Measurements from ENCODE around the gene AQP10.
A peak's percentile ranks its signal among the peaks of the same experiment; 100 is the strongest.
"Not testable (repeated sequence)": the region's sequence is repeated elsewhere in the genome, so short reads cannot be mapped to it uniquely, and the experiment has no call there.

Gene AQP10

GRCh38 chr1:154342132-154342531, 21.2 kb downstream of the AQP10 start:
- no peak for FAIRE-seq
- DNase-seq (ENCODE audit: insufficient read length, low spot score): no peak

- FAIRE-seq (no peak), DNase-seq (ENCODE audit: insufficient read length, low spot score) (no peak)
Observed at GRCh38 chr1:154342836-154343472, 22.1 kb downstream of the AQP10 start.

- no peak for FAIRE-seq
- DNase-seq (ENCODE audit: insufficient read length, low spot score): no peak
Observed at GRCh38 chr1:154344977-154345837, 24.3 kb downstream of the AQP10 start.

DNA sequence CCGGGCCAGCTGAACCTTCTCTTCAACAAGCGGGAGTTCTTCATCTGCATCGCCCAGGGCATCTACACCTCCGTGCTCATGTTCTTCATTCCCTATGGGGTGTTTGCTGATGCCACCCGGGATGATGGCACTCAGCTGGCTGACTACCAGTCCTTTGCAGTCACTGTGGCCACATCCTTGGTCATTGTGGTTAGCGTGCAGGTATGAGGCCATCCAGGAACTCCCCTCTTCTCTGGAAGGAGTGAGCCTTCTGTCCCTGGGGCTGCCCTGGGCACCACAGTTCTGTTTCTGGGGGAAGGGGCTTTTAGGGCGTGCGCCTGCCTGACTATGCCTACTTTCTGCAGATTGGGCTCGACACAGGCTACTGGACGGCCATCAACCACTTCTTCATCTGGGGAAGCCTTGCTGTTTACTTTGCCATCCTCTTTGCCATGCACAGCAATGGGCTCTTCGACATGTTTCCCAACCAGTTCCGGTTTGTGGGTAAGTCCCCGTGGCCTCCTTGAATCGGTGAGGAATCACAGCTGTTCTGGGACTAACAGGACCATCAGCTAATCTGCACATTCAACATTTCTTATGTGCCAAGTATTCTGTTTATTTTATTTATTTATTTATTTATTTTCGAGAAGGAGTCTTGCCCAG, 25.5 kb downstream of the AQP10 start:
- no peak for DNase-seq (ENCODE audit: insufficient read length, low spot score)
- FAIRE-seq: no peak

GRCh38 chr1:154347961-154348360, 27.1 kb downstream of the AQP10 start:
- FAIRE-seq (no peak), DNase-seq (ENCODE audit: insufficient read length, low spot score) (no peak)

DNA sequence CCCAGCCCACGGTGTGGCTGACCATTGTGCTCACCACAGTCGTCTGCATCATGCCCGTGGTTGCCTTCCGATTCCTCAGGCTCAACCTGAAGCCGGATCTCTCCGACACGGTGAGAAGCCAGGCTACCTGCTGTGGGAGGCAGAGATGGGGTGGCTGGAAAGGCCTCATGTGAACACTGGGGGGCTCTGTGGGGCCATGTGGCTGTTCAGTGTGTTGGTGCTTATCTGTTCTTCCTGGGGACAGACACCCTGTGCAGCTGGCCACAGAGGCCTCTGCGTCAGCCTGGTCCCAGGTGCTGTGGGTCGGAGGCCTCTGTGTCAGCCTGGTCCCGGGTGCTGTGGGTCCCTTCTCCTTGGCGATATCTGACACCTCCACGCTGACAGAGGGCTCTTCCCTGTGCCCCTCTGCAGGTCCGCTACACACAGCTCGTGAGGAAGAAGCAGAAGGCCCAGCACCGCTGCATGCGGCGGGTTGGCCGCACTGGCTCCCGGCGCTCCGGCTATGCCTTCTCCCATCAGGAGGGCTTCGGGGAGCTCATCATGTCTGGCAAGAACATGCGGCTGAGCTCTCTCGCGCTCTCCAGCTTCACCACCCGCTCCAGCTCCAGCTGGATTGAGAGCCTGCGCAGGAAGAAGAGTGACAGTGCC, 27.7 kb downstream of the AQP10 start:
- FAIRE-seq (no peak), DNase-seq (ENCODE audit: insufficient read length, low spot score) (no peak)

DNA sequence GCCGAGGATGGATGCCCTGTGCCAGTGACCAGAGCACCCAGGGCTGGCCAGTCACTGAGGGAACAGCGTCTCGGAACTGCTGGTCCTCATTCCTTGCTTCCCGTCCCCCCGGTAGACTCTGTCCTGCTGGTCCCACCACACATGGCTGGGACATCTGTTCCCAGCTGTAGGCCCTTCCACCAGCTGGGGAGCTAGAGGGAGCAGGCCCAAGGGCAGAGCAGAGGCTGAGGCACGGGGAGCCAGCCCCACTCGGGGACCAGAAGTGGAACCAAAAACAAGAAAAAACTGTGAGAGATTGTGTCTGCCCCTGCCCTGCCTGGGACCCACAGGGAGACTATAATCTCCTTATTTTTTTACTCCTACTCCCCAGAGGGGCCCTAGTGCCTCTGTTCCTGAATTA, 28.2 kb downstream of the AQP10 start:
- no peak for FAIRE-seq
- no peak for DNase-seq (ENCODE audit: insufficient read length, low spot score)

DNA sequence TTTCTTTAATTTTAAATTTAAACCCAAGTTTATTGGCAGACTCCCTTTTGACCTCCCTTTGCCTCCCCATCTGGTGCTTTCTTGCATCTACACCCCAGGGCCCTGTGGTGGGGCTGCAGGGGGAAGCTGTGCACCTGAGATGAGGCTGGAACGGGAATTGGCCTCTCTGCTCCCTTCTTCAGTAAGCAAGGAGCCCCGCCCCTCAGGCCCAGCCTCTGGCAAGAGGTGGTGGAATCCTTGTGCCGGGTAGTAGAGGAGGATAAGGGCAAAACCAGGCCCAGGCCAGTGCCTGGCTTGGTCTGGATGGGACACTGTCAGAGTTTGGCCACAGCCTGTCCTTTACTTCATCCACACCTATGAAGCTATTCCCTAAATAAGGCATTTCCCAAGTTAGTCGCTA, 29.5 kb downstream of the AQP10 start:
- DNase-seq (ENCODE audit: insufficient read length, low spot score): no peak
- no peak for FAIRE-seq

- DNase-seq (ENCODE audit: insufficient read length, low spot score) (no peak), FAIRE-seq (no peak)
Observed at GRCh38 chr1:154351363-154352068, 30.6 kb downstream of the AQP10 start.

DNA sequence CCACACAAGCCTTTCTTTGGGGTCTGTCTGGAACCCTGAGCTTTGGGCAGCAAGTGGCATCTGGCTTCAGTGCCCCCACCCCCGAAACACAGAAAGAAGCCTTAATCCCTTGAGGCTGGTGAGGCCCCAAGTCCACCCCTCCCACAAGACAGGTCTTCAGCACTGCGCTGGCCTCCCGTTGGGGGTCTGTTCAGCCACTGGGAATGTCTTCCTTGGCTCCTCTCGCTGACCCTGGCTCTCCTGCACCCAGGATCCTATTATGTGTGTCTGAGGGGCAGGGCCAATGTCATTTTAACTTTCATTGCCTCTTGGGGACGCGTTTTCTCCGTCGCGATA, 31.3 kb downstream of the AQP10 start:
- no peak for FAIRE-seq

DNA sequence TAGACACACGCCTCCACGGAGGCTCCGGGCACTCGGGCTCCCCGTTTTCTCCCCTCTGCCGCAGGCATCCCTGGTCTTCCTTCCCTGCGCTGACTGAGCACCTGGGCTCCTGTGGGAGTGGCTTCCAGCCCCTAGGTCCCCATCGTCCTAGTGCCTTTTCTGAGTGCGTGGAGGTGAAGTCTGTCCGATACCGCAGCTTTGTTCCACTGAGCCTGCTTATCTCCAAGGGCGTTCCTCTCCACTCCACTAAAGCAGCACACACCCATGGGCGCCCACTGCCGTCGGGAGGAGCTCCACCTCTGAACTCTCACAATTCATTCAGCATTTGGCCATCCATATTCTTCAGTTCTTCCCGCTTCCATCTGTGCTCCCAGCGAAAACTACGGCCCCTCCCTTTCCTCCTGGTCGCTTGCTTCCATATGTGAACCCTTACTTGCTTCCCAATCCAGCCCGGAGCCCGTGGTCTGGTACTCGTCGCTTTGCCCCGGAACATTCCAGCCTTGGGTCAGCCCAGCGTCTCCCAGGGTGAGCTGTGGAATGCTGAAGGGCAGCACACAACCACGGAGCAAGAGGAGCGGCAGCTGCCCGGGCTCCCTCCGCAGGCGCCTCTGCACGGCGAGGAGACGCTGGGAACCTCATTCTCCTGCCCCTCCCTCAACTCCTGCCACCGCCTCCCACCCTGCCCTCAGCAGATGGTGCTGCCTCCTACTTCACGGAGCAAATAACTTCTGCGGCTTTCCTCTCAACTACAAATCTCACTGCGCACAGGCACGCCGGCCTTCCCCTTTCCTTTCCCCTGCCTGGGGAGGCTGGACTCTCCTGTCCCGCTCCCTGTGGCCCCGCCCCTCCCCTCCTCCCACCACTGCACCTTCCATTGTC, 31.9 kb downstream of the AQP10 start:
- peak; percentile 44 for FAIRE-seq
- DNase-seq (ENCODE audit: insufficient read length, low spot score): no peak

More for the DNA sequence above, 31.3 kb downstream of the AQP10 start:
- DNase-seq (ENCODE audit: insufficient read length, low spot score): no peak

DNA sequence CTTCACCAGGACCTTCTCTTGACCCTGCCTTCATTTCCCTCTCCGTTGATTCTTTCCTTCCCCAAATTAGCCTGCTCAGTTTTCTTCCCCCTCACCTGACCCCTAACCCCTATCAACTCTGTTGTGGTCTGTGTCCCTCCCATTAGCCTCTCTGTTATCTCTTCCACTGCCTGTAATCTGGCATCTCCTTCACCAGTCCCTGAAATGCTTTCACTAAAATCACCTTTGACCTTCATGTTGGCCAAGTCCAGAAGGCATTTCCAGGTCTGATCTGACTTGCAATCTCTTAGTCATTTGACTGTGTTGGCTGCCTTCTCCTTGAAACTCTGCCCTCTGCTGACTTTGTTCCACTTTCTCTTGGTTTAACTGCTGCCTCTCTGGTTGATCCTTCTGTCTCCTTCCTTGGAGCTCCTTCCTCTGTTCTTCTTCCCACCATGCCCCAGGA, 32.6 kb downstream of the AQP10 start:
- peak; percentile 56 for FAIRE-seq
- DNase-seq (ENCODE audit: insufficient read length, low spot score): peak; percentile 47

DNA sequence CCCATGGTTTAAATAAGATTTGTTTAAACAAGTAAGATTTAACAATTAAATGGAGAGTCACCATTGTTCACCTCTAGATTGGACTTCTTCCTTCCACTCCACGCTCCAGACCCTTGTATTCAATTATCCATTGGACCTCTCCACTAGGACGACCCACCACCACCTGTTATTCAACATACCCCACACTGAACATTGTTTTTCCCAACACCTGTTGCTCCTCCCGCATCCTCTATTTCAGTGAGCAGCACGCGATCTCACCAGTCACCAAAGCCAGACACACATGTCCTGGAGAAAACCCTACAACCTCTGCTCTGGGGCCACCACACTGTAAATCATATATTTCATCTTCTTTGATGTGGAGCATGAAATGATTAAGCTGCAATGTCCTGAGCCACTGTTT, 33.1 kb downstream of the AQP10 start:
- no peak for FAIRE-seq
- DNase-seq (ENCODE audit: insufficient read length, low spot score): no peak

DNA sequence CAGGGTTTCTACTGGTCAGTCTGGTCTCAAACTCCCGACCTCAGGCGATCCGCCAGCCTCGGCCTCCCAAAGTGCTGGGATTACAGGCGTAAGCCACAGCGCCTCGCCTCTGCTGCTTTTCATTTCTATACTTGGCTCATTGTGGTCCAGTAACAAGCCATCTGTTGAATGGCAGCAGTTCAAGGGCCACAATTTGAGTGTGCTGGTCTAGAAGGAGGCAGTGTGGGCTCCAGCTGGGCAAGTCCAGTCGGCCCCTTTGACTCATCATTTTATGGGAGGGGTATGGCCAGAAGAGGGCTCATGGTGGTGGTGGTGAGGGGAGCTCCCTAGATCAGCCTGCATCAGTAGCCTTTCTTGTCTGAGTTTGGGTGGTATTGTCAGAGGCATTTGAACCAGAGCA, 37.6 kb downstream of the AQP10 start:
- DNase-seq (ENCODE audit: insufficient read length, low spot score): no peak
- no peak for FAIRE-seq

GRCh38 chr1:154360288-154360687, 39.4 kb downstream of the AQP10 start:
- no peak for DNase-seq (ENCODE audit: insufficient read length, low spot score)
- no peak for FAIRE-seq

DNA sequence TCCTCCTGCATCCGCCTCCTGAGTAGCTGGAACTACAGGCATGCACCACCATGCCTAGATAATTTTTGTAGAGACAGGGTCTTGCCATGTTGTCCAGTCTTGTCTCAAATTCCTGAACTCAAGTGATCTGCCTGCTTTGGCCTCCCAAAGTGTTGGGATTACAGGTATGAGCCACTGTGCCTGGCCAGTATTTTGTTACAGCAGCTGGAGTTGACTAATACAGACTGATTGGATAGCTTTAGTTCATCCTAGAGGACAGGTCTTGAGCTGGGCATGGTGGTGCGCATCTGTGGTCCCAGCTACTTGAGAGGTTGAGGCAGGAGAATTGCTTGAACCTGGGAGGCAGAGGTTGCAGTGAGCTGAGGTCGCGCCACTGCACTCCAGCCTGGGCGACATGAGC, 40.0 kb downstream of the AQP10 start:
- not testable (repeated sequence) for FAIRE-seq; DNase-seq (ENCODE audit: insufficient read length, low spot score)

DNA sequence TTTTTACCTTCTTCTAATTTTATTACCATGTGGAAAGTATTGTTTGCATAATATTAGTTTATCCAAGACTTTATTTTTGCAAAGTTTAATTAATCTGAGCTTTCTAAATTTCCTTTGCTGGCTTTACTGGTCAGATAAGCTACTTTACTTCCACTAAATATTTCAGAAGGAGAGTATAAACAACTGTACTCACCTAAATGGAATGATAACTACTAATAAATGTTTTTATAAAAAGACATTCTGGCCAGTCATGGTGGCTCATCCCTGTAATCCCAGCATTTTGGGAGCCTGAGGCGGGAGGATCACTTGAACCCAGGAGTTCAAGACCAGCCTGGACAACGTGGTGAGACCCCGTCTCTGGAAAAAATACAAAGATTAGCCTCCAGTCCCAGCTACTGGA, 40.5 kb downstream of the AQP10 start:
- DNase-seq (ENCODE audit: insufficient read length, low spot score) (no peak), FAIRE-seq (no peak)

GRCh38 chr1:154371436-154371835, 50.5 kb downstream of the AQP10 start:
- no peak for FAIRE-seq

GRCh38 chr1:154373777-154374357, 53.0 kb downstream of the AQP10 start:
- DNase-seq (ENCODE audit: insufficient read length, low spot score): not testable (repeated sequence)

More at GRCh38 chr1:154371436-154371835, 50.5 kb downstream of the AQP10 start:
- DNase-seq (ENCODE audit: insufficient read length, low spot score): no peak

More at GRCh38 chr1:154373777-154374357, 53.0 kb downstream of the AQP10 start:
- FAIRE-seq: not testable (repeated sequence)

All from GM19239 (cell line).